Endothelial cell (in vitro differentiated cells): ENCODE results near the gene CD86. TPM values are rescaled to one million over a fixed set of nuclear protein-coding genes. Genes with fewer than 3 reads are reported as not detected.

Experiments
- DNase-seq: peaks from one replicate; pipeline ENCODE4 v3.0.0; 2021; ENCODE audit warnings: low spot score
- H3K27ac Mint-ChIP-seq: one replicate; pipeline ENCODE4 v1.8.0; 2021; ENCODE audit warnings: mixed read lengths, inconsistent platforms; ENCODE audit not compliant: unreplicated experiment
- H3K27me3 Mint-ChIP-seq: one replicate; pipeline ENCODE4 v1.8.0; 2021; ENCODE audit warnings: mild to moderate bottlenecking, moderate library complexity, mixed read lengths, inconsistent platforms; ENCODE audit not compliant: unreplicated experiment
- H3K36me3 Mint-ChIP-seq: one replicate; pipeline ENCODE4 v1.8.0; 2021; ENCODE audit warnings: mild to moderate bottlenecking, low read depth, mixed read lengths, inconsistent platforms; ENCODE audit not compliant: unreplicated experiment
- H3K4me1 Mint-ChIP-seq: one replicate; pipeline ENCODE4 v1.8.0; 2021; ENCODE audit warnings: mild to moderate bottlenecking, mixed read lengths, inconsistent platforms; ENCODE audit not compliant: unreplicated experiment
- H3K4me3 Mint-ChIP-seq: one replicate; pipeline ENCODE4 v1.8.0; 2021; ENCODE audit warnings: mild to moderate bottlenecking, mixed read lengths, inconsistent platforms; ENCODE audit not compliant: unreplicated experiment
- H3K9me3 Mint-ChIP-seq: one replicate; pipeline ENCODE4 v1.8.0; 2021; ENCODE audit warnings: mixed read lengths, inconsistent platforms; ENCODE audit not compliant: unreplicated experiment
- long read RNA-seq: library from polyadenylated mRNA; unstranded; transcript quantifications from one replicate; pipeline ENCODE4 v2.0.0, GENCODE V29; 2020; ENCODE audit not compliant: unreplicated experiment
- total RNA-seq: library from RNA; stranded (reverse); fragmentation: NEBNext Ultra II Directional; extraction: Animal tissue kit (Norgen Biotek cat#: 25700); gene quantifications from one replicate; pipeline ENCODE4 v1.2.1, GENCODE V29; 2021; ENCODE audit not compliant: unreplicated experiment
- TF ChIP-seq, protein P1 (sequence below): fragments of 200-600 bp; sonication (generic); IDR thresholded peaks from one replicate; pipeline ENCODE4 v1.5.0; 2021; ENCODE audit warnings: antibody characterized with exemption; ENCODE audit not compliant: unreplicated experiment

Gene CD86, protein sequence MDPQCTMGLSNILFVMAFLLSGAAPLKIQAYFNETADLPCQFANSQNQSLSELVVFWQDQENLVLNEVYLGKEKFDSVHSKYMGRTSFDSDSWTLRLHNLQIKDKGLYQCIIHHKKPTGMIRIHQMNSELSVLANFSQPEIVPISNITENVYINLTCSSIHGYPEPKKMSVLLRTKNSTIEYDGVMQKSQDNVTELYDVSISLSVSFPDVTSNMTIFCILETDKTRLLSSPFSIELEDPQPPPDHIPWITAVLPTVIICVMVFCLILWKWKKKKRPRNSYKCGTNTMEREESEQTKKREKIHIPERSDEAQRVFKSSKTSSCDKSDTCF
- total RNA-seq, result not detected
- long read RNA-seq, result 0 reads

DNA sequence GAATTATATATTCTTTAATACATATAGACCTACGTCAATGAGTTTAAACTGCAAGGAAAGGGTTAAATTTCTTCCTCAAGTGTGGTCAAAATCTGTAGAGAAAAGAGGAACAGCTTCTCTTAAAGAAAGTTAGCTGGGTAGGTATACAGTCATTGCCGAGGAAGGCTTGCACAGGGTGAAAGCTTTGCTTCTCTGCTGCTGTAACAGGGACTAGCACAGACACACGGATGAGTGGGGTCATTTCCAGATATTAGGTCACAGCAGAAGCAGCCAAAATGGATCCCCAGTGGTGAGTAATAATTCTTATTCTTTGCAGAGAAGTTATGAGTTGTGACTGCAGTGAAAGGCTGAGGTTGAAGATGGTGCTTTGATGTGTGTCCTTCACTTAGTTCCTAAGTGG lies at the start of gene CD86:
CD86 (plus strand) TSS at position 148 of the 400 bp plus-strand sequence; CDS start at position 276, 128 bp downstream.
- Mint-ChIP-seq H3K4me3 (no peak within 1 kb of the TSS), H3K27ac (no peak within 1 kb of the TSS), H3K36me3 (no peaks in the 10 kb centered on the region), H3K9me3 (no peaks in the 10 kb centered on the region), H3K4me1 (no peaks in the 10 kb centered on the region), H3K27me3 (no peaks in the 10 kb centered on the region)
- DNase-seq, result no peak
- TF ChIP-seq, protein P1, sequence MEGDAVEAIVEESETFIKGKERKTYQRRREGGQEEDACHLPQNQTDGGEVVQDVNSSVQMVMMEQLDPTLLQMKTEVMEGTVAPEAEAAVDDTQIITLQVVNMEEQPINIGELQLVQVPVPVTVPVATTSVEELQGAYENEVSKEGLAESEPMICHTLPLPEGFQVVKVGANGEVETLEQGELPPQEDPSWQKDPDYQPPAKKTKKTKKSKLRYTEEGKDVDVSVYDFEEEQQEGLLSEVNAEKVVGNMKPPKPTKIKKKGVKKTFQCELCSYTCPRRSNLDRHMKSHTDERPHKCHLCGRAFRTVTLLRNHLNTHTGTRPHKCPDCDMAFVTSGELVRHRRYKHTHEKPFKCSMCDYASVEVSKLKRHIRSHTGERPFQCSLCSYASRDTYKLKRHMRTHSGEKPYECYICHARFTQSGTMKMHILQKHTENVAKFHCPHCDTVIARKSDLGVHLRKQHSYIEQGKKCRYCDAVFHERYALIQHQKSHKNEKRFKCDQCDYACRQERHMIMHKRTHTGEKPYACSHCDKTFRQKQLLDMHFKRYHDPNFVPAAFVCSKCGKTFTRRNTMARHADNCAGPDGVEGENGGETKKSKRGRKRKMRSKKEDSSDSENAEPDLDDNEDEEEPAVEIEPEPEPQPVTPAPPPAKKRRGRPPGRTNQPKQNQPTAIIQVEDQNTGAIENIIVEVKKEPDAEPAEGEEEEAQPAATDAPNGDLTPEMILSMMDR, result no peak

DNA sequence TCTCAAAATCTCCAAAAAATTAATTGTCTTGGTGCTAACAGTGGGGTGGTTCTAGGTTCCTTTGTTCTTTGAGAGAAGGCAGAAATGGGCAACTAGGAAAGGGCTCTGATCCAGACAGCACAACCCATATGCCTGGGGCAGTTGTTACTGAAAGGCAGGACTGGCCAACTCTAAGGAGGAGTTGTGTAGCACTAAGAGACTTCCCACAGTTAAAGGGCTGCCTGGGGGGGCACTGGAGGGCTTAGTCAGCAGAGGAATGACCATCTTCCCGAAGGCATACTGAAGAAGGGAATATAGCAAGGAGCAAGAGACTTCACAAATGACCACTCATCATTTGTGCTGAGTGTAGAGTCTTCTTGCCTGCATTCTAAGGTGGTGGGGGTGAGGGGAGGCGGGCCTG lies 48.9 kb upstream of the CD86 start:
- Mint-ChIP-seq H3K9me3 (no peaks in the 10 kb centered on the region), H3K36me3 (no peaks in the 10 kb centered on the region), H3K4me3 (no peak overlapping the region), H3K27ac (no peak overlapping the region), H3K4me1 (peaks cover 34% of the 10 kb centered on the region), H3K27me3 (peaks cover under 1% of the 10 kb centered on the region)
- no peak for DNase-seq
- TF ChIP-seq, protein P1, result no peak

DNA sequence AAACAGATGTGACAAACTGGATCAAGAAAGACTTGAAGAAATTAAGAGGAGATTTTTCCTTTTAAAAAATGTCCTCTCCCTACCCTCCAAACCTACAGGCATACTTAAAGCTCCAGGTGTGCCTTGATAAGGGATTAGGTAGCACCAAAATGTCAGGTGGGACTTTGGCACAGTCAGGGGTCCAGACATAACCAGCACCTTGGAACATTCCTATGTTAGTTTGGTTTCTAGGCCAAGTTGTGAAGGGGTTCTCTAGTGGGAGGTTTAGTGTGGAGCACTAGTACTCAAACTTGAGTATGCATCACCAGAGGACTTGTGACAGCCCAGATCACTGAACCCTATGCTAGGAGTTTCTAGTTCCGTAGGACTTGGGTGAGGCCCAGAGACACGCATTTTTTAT lies 47.0 kb upstream of the CD86 start:
- H3K27ac Mint-ChIP-seq, result no peak overlapping the region
- no peak for DNase-seq
- H3K4me1 Mint-ChIP-seq, result peaks cover 30% of the 10 kb centered on the region
- TF ChIP-seq, protein P1, result no peak
- H3K36me3 Mint-ChIP-seq, result no peaks in the 10 kb centered on the region
- H3K27me3 Mint-ChIP-seq, result no peaks in the 10 kb centered on the region
- no peak overlapping the region for H3K4me3 Mint-ChIP-seq
- H3K9me3 Mint-ChIP-seq, result no peaks in the 10 kb centered on the region

DNA sequence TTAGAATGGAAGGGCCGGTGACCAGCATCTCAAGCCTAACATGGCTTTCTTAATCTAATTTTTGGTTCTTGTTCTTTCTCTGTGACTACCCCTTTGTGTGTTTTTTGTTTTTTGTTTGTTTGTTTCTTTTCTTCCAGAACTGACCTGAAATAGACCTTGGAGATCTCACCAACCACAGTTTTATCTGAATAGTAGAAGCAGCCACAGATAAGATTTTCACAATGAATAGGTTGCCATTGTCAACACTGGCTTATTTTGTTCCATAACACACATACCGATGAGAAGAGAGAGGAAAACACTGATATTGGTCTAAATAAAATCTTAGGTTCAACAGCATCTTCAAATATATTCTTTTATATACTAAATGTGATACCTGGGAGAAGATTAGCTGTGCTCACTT lies 44.7 kb upstream of the CD86 start:
- DNase-seq, result no peak
- no peaks in the 10 kb centered on the region for H3K9me3 Mint-ChIP-seq
- no peaks in the 10 kb centered on the region for H3K36me3 Mint-ChIP-seq
- H3K4me1 Mint-ChIP-seq, result peaks cover 8% of the 10 kb centered on the region
- H3K27ac Mint-ChIP-seq, result no peak overlapping the region
- H3K4me3 Mint-ChIP-seq, result no peak overlapping the region
- TF ChIP-seq, protein P1, result no peak
- H3K27me3 Mint-ChIP-seq, result peaks cover 1% of the 10 kb centered on the region

DNA sequence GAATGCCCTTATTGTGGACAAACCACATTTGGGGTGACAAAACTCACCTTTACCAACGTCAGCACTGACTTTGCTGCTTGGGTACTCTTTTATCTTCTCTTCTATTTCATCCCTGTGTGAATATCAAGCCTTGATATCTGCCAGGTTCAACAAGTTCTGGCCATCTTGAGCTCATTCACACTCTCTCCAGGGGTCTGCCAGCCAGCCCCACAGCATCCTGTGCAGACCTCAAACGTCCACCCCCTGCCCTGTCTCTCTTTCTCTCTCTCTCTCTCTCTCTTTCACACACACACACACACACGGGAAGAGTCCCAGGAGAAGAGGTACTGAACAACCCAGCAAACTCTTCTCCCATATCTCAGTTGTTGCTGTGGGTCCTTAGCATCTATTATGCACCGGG lies 43.8 kb upstream of the CD86 start:
- TF ChIP-seq, protein P1, result no peak
- Mint-ChIP-seq H3K27me3 (peaks cover 1% of the 10 kb centered on the region), H3K36me3 (no peaks in the 10 kb centered on the region), H3K4me1 (peaks cover 6% of the 10 kb centered on the region), H3K9me3 (no peaks in the 10 kb centered on the region), H3K27ac (no peak overlapping the region), H3K4me3 (no peak overlapping the region)
- no peak for DNase-seq
